ENCODE measurements around the gene ZCCHC3. TPM values are rescaled to one million over a fixed set of nuclear protein-coding genes. Genes with fewer than 3 reads are reported as not detected.

Gene ZCCHC3
- total RNA-seq, 4 donors from 2014 or later = 6.5 to 13.4 (median 10.5) TPM

GRCh38 chr20:309841-310644, 12.7 kb downstream of the ZCCHC3 start:
- no peak for TF ChIP-seq CTCF (IDR thresholded peaks at IDR 0.05; ENCODE audit: low read depth)

GRCh38 chr20:310645-311044, 13.3 kb downstream of the ZCCHC3 start:
- TF ChIP-seq CTCF (IDR thresholded peaks at IDR 0.05; ENCODE audit: low read depth) = no peak

- no peak for TF ChIP-seq CTCF (IDR thresholded peaks at IDR 0.05; ENCODE audit: low read depth)
Measured at GRCh38 chr20:311609-312008, 14.2 kb downstream of the ZCCHC3 start.

GRCh38 chr20:312067-312466, 14.7 kb downstream of the ZCCHC3 start:
- no peak for TF ChIP-seq CTCF (IDR thresholded peaks at IDR 0.05; ENCODE audit: low read depth)

GRCh38 chr20:312866-313265, 15.5 kb downstream of the ZCCHC3 start:
- TF ChIP-seq CTCF (IDR thresholded peaks at IDR 0.05; ENCODE audit: low read depth) = no peak

- no peak for TF ChIP-seq CTCF (IDR thresholded peaks at IDR 0.05; ENCODE audit: low read depth)
Measured at GRCh38 chr20:313402-313801, 16.0 kb downstream of the ZCCHC3 start.

GRCh38 chr20:313948-314347, 16.6 kb downstream of the ZCCHC3 start:
- TF ChIP-seq CTCF (IDR thresholded peaks at IDR 0.05; ENCODE audit: low read depth) = no peak

Data from subcutaneous adipose tissue (tissue), 4 donors.